ENCODE measurements around the gene CFD.
"Not testable (repeated sequence)": the region's sequence is repeated elsewhere in the genome, so short reads cannot be mapped to it uniquely, and the experiment has no call there.

Gene CFD

DNA sequence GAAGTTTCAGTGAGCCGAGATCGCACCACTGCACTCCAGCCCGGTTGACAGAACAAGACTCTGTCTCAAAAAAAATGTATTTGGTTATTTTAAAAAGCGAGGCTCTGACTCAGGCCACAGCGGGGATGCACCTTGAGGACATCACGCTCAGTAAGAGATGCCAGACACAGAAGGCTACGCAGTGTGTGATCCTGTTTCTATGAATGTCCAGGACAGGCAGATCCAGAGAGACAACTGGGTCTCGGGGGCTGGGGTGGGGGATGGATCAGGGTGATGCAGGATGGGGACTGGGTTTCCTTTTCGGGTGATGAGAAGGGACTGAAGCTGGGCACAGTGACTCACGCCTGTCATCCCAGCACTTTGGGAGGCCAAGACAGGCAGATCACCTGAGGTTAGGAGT is 28.1 kb downstream of the CFD start:
- Histone ChIP-seq H3K27ac (no peak overlapping the region), H3K27me3 (ENCODE audit: control insufficient read depth, insufficient read depth, low read length) (no peaks in the 10 kb centered on the region), H3K9me3 (ENCODE audit: control insufficient read depth, low read length) (no peaks in the 10 kb centered on the region), H3K36me3 (ENCODE audit: control insufficient read depth, insufficient read depth, low read length) (no peaks in the 10 kb centered on the region), H3K4me3 (ENCODE audit: low read depth, low read length) (no peak overlapping the region), H3K79me2 (peaks cover 15% of the 10 kb centered on the region), H2AFZ (no peak overlapping the region), H3K4me2 (ENCODE audit: low read length) (no peak overlapping the region), H3K4me1 (no peaks in the 10 kb centered on the region), H3K9ac (no peak overlapping the region)
- TF ChIP-seq, protein P1, sequence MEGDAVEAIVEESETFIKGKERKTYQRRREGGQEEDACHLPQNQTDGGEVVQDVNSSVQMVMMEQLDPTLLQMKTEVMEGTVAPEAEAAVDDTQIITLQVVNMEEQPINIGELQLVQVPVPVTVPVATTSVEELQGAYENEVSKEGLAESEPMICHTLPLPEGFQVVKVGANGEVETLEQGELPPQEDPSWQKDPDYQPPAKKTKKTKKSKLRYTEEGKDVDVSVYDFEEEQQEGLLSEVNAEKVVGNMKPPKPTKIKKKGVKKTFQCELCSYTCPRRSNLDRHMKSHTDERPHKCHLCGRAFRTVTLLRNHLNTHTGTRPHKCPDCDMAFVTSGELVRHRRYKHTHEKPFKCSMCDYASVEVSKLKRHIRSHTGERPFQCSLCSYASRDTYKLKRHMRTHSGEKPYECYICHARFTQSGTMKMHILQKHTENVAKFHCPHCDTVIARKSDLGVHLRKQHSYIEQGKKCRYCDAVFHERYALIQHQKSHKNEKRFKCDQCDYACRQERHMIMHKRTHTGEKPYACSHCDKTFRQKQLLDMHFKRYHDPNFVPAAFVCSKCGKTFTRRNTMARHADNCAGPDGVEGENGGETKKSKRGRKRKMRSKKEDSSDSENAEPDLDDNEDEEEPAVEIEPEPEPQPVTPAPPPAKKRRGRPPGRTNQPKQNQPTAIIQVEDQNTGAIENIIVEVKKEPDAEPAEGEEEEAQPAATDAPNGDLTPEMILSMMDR (IDR thresholded peaks at IDR 0.05): no peak

DNA sequence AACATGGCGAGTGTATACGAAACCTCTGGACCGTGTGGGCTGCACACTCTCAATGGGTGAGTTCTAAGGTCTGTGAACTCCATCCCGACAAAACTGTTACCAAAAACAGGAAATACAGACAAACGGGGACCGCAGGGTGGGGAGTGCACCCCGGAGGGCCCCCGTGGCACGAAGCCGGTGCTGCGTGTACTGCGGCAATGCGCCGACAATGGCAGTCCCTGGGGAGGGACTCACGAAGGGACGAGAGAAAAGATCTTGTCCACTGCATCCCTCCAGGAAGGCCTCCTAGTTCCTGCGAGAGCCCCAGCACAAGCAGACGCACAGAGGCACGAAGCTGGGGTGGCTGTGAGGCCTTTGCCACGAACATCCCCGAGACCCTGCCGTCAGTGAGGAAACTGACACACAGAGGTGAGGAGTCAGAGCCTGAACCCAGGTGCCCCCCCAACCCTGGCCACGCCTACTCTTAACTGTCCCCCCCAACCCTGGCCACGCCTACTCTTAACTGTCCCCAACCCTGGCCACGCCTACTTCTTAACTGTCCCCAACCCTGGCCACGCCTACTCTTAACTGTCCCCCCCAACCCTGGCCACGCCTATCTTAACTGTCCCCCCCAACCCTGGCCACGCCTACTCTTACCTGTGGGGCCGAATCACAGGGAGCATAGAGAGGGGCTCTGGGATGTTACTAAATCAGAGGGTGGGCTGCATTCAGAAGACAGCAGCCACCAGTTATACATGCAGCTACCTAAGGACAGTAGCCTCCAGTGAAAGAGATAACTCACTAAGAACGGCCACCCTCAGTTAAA is 29.3 kb downstream of the CFD start:
- peaks cover 15% of the 10 kb centered on the region for H3K79me2 ChIP-seq
- H2AFZ ChIP-seq: no peak overlapping the region
- no peak overlapping the region for H3K9ac ChIP-seq
- no peaks in the 10 kb centered on the region for H3K36me3 ChIP-seq (ENCODE audit: control insufficient read depth, insufficient read depth, low read length)
- H3K27ac ChIP-seq: no peak overlapping the region
- no peaks in the 10 kb centered on the region for H3K27me3 ChIP-seq (ENCODE audit: control insufficient read depth, insufficient read depth, low read length)
- no peak overlapping the region for H3K4me2 ChIP-seq (ENCODE audit: low read length)
- no peaks in the 10 kb centered on the region for H3K9me3 ChIP-seq (ENCODE audit: control insufficient read depth, low read length)
- no peaks in the 10 kb centered on the region for H3K4me1 ChIP-seq
- TF ChIP-seq, protein P1 (IDR thresholded peaks at IDR 0.05): no peak
- H3K4me3 ChIP-seq (ENCODE audit: low read depth, low read length): no peak overlapping the region

DNA sequence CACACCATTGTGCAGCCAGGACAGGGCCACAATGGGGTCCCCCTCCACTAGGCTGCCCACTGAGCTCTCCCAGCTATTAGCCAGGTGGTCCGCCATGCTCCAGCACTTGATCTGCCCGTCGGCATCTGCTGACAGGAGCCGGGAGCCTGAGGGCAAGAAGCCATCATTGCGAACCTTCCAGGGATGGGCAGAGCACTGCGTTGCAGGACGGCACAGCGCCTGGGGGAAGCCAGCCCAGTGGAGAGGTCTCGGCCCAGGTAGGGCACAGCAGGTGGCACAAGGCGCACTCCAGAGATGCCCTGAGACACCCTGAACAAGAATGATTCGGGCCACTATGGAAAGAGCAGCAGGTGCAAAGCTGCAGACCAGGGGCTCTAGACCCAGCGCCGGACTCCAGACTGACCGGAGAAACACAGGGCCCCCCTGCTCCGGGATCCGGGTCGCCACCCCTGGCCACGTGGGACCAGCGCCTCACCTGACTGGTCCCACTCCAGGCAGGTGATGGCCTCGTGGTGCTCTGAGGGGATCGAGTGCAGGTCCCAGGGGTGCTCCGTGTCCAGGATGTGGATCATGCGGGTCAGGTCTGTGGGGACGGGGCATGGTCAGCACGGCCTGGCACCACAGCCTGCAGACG is 30.3 kb downstream of the CFD start:
- peaks cover 14% of the 10 kb centered on the region for H3K79me2 ChIP-seq
- no peaks in the 10 kb centered on the region for H3K36me3 ChIP-seq (ENCODE audit: control insufficient read depth, insufficient read depth, low read length)
- no peak overlapping the region for H3K4me3 ChIP-seq (ENCODE audit: low read depth, low read length)

DNA sequence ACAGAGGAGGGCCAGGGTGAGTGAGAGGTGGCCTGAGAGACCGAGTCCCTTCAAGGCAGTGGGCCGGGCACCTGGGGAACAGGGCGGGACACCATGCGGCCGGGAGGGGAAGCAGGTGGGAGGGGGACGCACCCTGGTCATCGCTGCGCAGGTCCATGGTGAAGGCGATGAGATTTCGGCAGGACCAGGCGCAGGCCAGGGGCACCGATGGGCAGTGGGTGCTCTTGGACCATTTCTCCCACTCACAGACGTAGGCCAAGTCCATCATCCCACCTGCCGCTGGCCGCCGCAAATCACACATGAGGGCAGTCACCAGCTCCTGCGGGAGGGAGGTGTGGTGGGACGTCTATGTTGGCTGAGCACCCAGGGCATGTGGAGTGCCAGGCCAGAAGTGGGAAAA is 31.4 kb downstream of the CFD start:
- Histone ChIP-seq H3K27ac (no peak overlapping the region), H3K4me1 (no peaks in the 10 kb centered on the region), H2AFZ (no peak overlapping the region), H3K27me3 (ENCODE audit: control insufficient read depth, insufficient read depth, low read length) (no peaks in the 10 kb centered on the region), H3K79me2 (peaks cover 5% of the 10 kb centered on the region), H3K9ac (no peak overlapping the region), H3K36me3 (ENCODE audit: control insufficient read depth, insufficient read depth, low read length) (no peaks in the 10 kb centered on the region), H3K4me2 (ENCODE audit: low read length) (no peak overlapping the region), H3K9me3 (ENCODE audit: control insufficient read depth, low read length) (no peaks in the 10 kb centered on the region), H3K4me3 (ENCODE audit: low read depth, low read length) (no peak overlapping the region)
- TF ChIP-seq, protein P1 (IDR thresholded peaks at IDR 0.05): no peak

More for the DNA sequence above, 30.3 kb downstream of the CFD start:
- Histone ChIP-seq H3K9me3 (ENCODE audit: control insufficient read depth, low read length) (no peaks in the 10 kb centered on the region), H3K9ac (no peak overlapping the region), H3K27me3 (ENCODE audit: control insufficient read depth, insufficient read depth, low read length) (no peaks in the 10 kb centered on the region), H2AFZ (no peak overlapping the region), H3K4me1 (no peaks in the 10 kb centered on the region), H3K27ac (no peak overlapping the region), H3K4me2 (ENCODE audit: low read length) (no peak overlapping the region)
- TF ChIP-seq, protein P1 (IDR thresholded peaks at IDR 0.05): no peak

DNA sequence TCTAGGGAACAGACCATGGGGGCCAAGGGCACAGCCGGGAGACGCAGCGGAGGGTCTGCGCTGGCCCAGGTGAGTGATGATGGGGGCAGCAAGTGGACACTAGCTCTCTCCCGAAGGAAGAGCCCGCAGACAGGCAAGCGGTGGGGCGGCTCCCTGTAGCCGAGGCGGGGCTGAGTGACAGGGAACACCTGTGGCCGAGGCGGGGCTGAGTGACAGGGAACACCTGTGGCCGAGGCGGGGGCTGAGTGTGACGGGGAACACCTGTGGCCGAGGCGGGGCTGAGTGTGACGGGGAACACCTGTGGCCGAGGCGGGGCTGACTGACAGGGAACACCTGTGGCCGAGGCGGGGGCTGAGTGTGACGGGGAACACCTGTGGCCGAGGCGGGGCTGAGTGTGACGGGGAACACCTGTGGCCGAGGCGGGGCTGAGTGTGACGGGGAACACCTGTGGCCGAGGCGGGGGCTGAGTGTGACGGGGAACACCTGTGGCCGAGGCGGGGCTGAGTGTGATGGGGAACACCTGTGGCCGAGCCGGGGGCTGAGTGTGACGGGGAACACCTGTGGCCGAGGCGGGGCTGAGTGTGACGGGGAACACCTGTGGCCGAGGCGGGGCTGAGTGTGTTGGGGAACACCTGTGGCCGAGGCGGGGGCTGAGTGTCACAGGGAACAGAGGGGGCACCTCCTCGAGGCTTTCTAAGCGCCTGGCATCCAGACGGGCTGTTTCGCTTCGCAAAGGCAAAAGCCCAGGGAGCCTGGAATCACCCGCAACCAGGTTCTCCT is 32.1 kb downstream of the CFD start:
- Histone ChIP-seq H3K4me3 (ENCODE audit: low read depth, low read length) (peak overlapping the region; percentile 80), H3K4me2 (ENCODE audit: low read length) (peak overlapping the region; percentile 91)
- H3K9me3 ChIP-seq (ENCODE audit: control insufficient read depth, low read length); H3K9ac ChIP-seq; H2AFZ ChIP-seq; H3K4me1 ChIP-seq; H3K79me2 ChIP-seq; H3K36me3 ChIP-seq (ENCODE audit: control insufficient read depth, insufficient read depth, low read length); H3K27me3 ChIP-seq (ENCODE audit: control insufficient read depth, insufficient read depth, low read length); H3K27ac ChIP-seq: not testable (repeated sequence)

Data from parathyroid adenoma (tissue), 2 donors.